SK-N-SH (cell line): ENCODE results near the gene PBX3. TPM values are rescaled to one million over a fixed set of nuclear protein-coding genes. Genes with fewer than 3 reads are reported as not detected.

Experiments used
- EP300 ChIP-seq, 2 experiments: IDR thresholded peaks; 2 replicates each; pipeline versions ENCODE4 v1.4.0 to v1.6.1; 2012; ENCODE audit warnings: borderline replicate concordance in 1 of 2, low read depth in 1 of 2, low read length in 1 of 2
- FOXJ3 ChIP-seq: sonication (generic); formaldehyde crosslinking; IDR thresholded peaks from 2 replicates; pipeline ENCODE4 v1.5.1; 2020; ENCODE audit warnings: mild to moderate bottlenecking, missing genetic modification reagents
- FOXM1 ChIP-seq: IDR thresholded peaks from 2 replicates; pipeline ENCODE4 v1.4.0; 2012; ENCODE audit warnings: low read depth, mild to moderate bottlenecking
- GABPA ChIP-seq: IDR thresholded peaks from 2 replicates; pipeline ENCODE4 v1.4.0; 2012; ENCODE audit warnings: low read depth, mild to moderate bottlenecking
- GATA2 ChIP-seq: sonication (generic); formaldehyde crosslinking; IDR thresholded peaks from 2 replicates; pipeline ENCODE4 v1.5.0; 2020; ENCODE audit warnings: mild to moderate bottlenecking, missing genetic modification reagents
- JUND ChIP-seq: IDR thresholded peaks from 2 replicates; pipeline ENCODE4 v1.4.0; 2012
- MXI1 ChIP-seq: IDR thresholded peaks from 2 replicates; pipeline ENCODE4 v1.6.1; 2012; ENCODE audit warnings: mild to moderate bottlenecking, low read depth, low read length, improper control_type of control experiment
- RAD21 ChIP-seq: IDR thresholded peaks from 2 replicates; pipeline ENCODE4 v1.6.1; 2012; ENCODE audit warnings: mild to moderate bottlenecking, low read length
- RXRA ChIP-seq: IDR thresholded peaks from 2 replicates; pipeline ENCODE4 v1.4.0; 2012; ENCODE audit warnings: low read depth, mild to moderate bottlenecking, borderline replicate concordance
- SIN3A ChIP-seq: IDR thresholded peaks from 2 replicates; pipeline ENCODE4 v1.6.1; 2012; ENCODE audit warnings: low read depth, mild to moderate bottlenecking, low read length, moderate library complexity, borderline replicate concordance
- polyA plus RNA-seq, 3 experiments: library from polyadenylated mRNA; depleted of rRNA; stranded (reverse); fragments of >200 nt; gene quantifications; 2 replicates each; pipeline ENCODE4 v1.2.3, GENCODE V29; 2012
- TF ChIP-seq, protein P1 (sequence below): IDR thresholded peaks from 2 replicates; pipeline ENCODE4 v1.4.0; 2012; ENCODE audit warnings: low read depth, borderline replicate concordance
- TF ChIP-seq, protein P2 (sequence below): fragments of 200-600 bp; sonication (generic); IDR thresholded peaks from 2 replicates; pipeline ENCODE4 v1.6.1; 2017; ENCODE audit warnings: antibody characterized with exemption, mild to moderate bottlenecking, moderate library complexity
- TF ChIP-seq, protein P3 (sequence below): fragments of 150-350 bp; IDR thresholded peaks from 2 replicates; pipeline ENCODE4 v1.6.1; 2017; ENCODE audit warnings: antibody characterized with exemption, low read length, low read depth, borderline replicate concordance
- TF ChIP-seq, protein P4 (sequence below): IDR thresholded peaks from 2 replicates; pipeline ENCODE4 v1.6.1; 2012; ENCODE audit warnings: mild to moderate bottlenecking, low read depth, low read length, moderate library complexity

The PBX3 gene
- polyA plus RNA-seq, 1 of the 3 experiments (the other 2 are of a cell fraction), result 73.0 TPM

DNA sequence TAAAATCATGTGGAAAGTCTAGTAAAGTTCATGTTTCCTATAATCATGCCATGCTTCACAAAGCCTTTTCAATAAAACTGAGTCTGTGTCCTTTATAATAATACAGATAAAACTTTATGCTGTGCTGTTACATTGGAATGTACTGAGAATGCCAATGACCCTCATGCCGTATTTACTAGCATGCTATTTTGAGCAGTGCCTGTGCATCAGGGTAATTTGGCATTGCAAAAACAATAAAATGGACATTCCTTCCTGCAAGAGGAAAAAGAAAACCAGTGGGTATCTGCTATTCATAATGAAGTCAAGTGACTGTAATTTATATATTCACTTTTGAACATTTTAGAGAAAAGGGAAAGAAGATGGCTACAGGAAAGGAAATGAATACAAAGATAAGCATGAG lies 159.0 kb downstream of the PBX3 start (continued):
- no peak for TF ChIP-seq GABPA
- TF ChIP-seq, protein P1, sequence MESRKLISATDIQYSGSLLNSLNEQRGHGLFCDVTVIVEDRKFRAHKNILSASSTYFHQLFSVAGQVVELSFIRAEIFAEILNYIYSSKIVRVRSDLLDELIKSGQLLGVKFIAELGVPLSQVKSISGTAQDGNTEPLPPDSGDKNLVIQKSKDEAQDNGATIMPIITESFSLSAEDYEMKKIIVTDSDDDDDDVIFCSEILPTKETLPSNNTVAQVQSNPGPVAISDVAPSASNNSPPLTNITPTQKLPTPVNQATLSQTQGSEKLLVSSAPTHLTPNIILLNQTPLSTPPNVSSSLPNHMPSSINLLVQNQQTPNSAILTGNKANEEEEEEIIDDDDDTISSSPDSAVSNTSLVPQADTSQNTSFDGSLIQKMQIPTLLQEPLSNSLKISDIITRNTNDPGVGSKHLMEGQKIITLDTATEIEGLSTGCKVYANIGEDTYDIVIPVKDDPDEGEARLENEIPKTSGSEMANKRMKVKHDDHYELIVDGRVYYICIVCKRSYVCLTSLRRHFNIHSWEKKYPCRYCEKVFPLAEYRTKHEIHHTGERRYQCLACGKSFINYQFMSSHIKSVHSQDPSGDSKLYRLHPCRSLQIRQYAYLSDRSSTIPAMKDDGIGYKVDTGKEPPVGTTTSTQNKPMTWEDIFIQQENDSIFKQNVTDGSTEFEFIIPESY, result no peak
- no peak for TF ChIP-seq MXI1
- no peak for TF ChIP-seq RAD21
- TF ChIP-seq, protein P2, sequence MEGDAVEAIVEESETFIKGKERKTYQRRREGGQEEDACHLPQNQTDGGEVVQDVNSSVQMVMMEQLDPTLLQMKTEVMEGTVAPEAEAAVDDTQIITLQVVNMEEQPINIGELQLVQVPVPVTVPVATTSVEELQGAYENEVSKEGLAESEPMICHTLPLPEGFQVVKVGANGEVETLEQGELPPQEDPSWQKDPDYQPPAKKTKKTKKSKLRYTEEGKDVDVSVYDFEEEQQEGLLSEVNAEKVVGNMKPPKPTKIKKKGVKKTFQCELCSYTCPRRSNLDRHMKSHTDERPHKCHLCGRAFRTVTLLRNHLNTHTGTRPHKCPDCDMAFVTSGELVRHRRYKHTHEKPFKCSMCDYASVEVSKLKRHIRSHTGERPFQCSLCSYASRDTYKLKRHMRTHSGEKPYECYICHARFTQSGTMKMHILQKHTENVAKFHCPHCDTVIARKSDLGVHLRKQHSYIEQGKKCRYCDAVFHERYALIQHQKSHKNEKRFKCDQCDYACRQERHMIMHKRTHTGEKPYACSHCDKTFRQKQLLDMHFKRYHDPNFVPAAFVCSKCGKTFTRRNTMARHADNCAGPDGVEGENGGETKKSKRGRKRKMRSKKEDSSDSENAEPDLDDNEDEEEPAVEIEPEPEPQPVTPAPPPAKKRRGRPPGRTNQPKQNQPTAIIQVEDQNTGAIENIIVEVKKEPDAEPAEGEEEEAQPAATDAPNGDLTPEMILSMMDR, result no peak
- TF ChIP-seq SIN3A, result no peak
- TF ChIP-seq GATA2 (CRISPR knock-in tag), result no peak; the same call in 1 of the 2 replicates
- TF ChIP-seq FOXM1, result no peak
- TF ChIP-seq, protein P3, sequence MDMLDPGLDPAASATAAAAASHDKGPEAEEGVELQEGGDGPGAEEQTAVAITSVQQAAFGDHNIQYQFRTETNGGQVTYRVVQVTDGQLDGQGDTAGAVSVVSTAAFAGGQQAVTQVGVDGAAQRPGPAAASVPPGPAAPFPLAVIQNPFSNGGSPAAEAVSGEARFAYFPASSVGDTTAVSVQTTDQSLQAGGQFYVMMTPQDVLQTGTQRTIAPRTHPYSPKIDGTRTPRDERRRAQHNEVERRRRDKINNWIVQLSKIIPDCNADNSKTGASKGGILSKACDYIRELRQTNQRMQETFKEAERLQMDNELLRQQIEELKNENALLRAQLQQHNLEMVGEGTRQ, result no peak
- TF ChIP-seq, protein P4, sequence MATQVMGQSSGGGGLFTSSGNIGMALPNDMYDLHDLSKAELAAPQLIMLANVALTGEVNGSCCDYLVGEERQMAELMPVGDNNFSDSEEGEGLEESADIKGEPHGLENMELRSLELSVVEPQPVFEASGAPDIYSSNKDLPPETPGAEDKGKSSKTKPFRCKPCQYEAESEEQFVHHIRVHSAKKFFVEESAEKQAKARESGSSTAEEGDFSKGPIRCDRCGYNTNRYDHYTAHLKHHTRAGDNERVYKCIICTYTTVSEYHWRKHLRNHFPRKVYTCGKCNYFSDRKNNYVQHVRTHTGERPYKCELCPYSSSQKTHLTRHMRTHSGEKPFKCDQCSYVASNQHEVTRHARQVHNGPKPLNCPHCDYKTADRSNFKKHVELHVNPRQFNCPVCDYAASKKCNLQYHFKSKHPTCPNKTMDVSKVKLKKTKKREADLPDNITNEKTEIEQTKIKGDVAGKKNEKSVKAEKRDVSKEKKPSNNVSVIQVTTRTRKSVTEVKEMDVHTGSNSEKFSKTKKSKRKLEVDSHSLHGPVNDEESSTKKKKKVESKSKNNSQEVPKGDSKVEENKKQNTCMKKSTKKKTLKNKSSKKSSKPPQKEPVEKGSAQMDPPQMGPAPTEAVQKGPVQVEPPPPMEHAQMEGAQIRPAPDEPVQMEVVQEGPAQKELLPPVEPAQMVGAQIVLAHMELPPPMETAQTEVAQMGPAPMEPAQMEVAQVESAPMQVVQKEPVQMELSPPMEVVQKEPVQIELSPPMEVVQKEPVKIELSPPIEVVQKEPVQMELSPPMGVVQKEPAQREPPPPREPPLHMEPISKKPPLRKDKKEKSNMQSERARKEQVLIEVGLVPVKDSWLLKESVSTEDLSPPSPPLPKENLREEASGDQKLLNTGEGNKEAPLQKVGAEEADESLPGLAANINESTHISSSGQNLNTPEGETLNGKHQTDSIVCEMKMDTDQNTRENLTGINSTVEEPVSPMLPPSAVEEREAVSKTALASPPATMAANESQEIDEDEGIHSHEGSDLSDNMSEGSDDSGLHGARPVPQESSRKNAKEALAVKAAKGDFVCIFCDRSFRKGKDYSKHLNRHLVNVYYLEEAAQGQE, result no peak
- TF ChIP-seq FOXJ3, result no peak
- TF ChIP-seq JUND, result peak; percentile 64
- TF ChIP-seq EP300 (IDR thresholded peaks at IDR 0.05; ENCODE audit: borderline replicate concordance in 1 of 2, low read depth in 1 of 2, low read length in 1 of 2), result peak in 1 of 2 experiments; percentile 85; a peak in 2 of 4 replicates
- TF ChIP-seq RXRA, result peak; percentile 45; the same call in 1 of the 2 replicates
